Hepatocyte (in vitro differentiated cells): Measurements from ENCODE around the gene DIS3L.

Source experiments
- EZH2phosphoT487 ChIP-seq: fragments of 200-600 bp; sonication (generic); IDR thresholded peaks from one replicate; pipeline ENCODE4 v1.6.1; 2018; ENCODE audit warnings: antibody characterized with exemption, mild to moderate bottlenecking, low read depth, moderate library complexity; ENCODE audit not compliant: unreplicated experiment, severe bottlenecking
- TF ChIP-seq, protein P1 (sequence below): fragments of 200-600 bp; sonication (generic); IDR thresholded peaks from 2 replicates; pipeline ENCODE4 v1.5.1; 2016; ENCODE audit warnings: antibody characterized with exemption, mild to moderate bottlenecking; ENCODE audit not compliant: poor library complexity

DNA sequence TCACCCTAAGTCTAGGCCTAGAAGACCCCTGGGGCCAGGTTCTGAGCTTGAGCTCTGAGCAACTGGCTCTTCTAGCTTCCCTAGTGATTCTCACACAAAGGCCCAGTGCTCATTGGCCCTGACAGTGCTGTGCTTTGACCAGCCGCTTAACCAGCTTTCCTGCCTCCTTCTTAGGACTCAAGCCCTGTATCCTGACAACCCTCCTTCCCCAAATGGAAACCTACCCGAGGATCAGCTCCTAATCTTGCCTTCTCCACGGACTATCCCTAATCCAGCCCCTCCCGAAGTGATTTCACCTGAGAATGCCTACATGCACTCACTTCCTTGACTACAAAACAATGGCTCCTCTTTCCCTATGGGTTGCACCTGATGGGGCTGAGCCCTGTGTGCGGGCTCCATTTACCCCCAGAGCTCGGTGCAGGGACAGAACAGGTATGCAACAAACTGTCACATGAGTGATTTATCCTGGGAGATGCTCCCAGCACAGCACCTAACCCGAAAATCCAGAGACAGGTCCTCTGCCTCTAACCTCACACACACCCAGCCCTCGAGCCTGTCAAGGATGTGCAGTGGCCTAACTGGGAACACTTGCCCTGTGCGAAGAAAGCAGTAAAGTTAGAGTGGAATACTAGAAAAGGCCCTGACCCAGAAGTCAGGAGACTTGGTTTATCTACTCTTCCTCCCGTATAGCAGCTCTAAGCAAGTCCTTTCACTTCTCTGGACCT is 42.1 kb upstream of the DIS3L start:
- TF ChIP-seq, protein P1, sequence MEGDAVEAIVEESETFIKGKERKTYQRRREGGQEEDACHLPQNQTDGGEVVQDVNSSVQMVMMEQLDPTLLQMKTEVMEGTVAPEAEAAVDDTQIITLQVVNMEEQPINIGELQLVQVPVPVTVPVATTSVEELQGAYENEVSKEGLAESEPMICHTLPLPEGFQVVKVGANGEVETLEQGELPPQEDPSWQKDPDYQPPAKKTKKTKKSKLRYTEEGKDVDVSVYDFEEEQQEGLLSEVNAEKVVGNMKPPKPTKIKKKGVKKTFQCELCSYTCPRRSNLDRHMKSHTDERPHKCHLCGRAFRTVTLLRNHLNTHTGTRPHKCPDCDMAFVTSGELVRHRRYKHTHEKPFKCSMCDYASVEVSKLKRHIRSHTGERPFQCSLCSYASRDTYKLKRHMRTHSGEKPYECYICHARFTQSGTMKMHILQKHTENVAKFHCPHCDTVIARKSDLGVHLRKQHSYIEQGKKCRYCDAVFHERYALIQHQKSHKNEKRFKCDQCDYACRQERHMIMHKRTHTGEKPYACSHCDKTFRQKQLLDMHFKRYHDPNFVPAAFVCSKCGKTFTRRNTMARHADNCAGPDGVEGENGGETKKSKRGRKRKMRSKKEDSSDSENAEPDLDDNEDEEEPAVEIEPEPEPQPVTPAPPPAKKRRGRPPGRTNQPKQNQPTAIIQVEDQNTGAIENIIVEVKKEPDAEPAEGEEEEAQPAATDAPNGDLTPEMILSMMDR: no peak
- TF ChIP-seq EZH2phosphoT487: no peak
